HG03097 (cell line): ENCODE data around the gene GJD4.

Source experiments
- ATAC-seq: cut with Tn5 transposase; IDR thresholded peaks from one replicate; pipeline ENCODE4 v1.9.1; 2021; ENCODE audit not compliant: unreplicated experiment, low FRiP score

The GJD4 gene

GRCh38 chr10:35578618-35578956 is 26.6 kb upstream of the GJD4 start:
- no peak for ATAC-seq

GRCh38 chr10:35579116-35579515 is 26.0 kb upstream of the GJD4 start:
- ATAC-seq = no peak

- no peak for ATAC-seq
These were observed 25.3 kb upstream of the GJD4 start for GRCh38 chr10:35579726-35580422.

GRCh38 chr10:35580423-35580770 is 24.7 kb upstream of the GJD4 start:
- no peak for ATAC-seq

- no peak for ATAC-seq
These were observed 23.5 kb upstream of the GJD4 start for GRCh38 chr10:35581655-35582054.

GRCh38 chr10:35584946-35585345 is 20.2 kb upstream of the GJD4 start:
- no peak for ATAC-seq

- ATAC-seq = no peak
These were observed 19.8 kb upstream of the GJD4 start for GRCh38 chr10:35585356-35585755.

- no peak for ATAC-seq
These were observed 19.1 kb upstream of the GJD4 start for GRCh38 chr10:35585903-35586535.

- no peak for ATAC-seq
These were observed 16.3 kb upstream of the GJD4 start for GRCh38 chr10:35588836-35589235.

GRCh38 chr10:35592441-35592840 is 12.7 kb upstream of the GJD4 start:
- ATAC-seq = no peak

- ATAC-seq = no peak
These were observed 10.7 kb upstream of the GJD4 start for GRCh38 chr10:35594115-35595079.

- ATAC-seq = no peak
These were observed 10.0 kb upstream of the GJD4 start for GRCh38 chr10:35595106-35595505.

GRCh38 chr10:35598379-35598778 is 6.8 kb upstream of the GJD4 start:
- ATAC-seq = no peak

- ATAC-seq = no peak
These were observed 4.9 kb upstream of the GJD4 start for GRCh38 chr10:35600193-35600592.

GRCh38 chr10:35606430-35606829 is 1.3 kb downstream of the GJD4 start:
- no peak for ATAC-seq

- ATAC-seq = no peak
These were observed 2.6 kb downstream of the GJD4 start for GRCh38 chr10:35607475-35608327.

- ATAC-seq = no peak
These were observed 3.2 kb downstream of the GJD4 start for GRCh38 chr10:35608328-35608672.

GRCh38 chr10:35611750-35612149 is 6.6 kb downstream of the GJD4 start:
- ATAC-seq = no peak

GRCh38 chr10:35612385-35613106 is 7.4 kb downstream of the GJD4 start:
- no peak for ATAC-seq

- ATAC-seq = no peak
These were observed 7.9 kb downstream of the GJD4 start for GRCh38 chr10:35613107-35613440.
